ENCODE data around the gene ATP6V0A1. TPM values are rescaled to one million over a fixed set of nuclear protein-coding genes. Genes with fewer than 3 reads are reported as not detected.
"Not testable (repeated sequence)": the region's sequence is repeated elsewhere in the genome, so short reads cannot be mapped to it uniquely, and the experiment has no call there.

ATP6V0A1 gene
- total RNA-seq, 1 experiment from 2014 or later: 55.2 TPM

DNA sequence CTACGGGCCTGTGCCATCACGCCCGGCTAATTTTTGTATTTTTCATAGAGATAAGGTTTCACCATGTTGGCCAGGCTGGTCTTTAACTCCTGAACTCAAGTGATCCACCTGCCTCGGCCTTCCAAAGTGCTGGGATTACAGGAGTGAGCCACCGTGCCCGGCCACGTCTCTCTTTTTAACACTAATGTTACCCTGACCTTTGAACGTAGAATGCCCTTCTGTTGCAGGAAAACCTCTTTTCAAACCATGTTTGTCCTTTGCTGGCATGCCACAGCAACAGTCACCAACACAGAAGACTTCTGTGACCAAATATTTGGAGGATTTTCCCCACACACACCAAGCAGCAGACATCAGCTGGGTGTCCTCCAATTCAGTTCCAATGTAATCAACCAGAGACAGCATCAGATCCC, 86.2 kb downstream of the ATP6V0A1 start:
- ATAC-seq: no peak
- Mint-ChIP-seq H3K27ac (no peak overlapping the region), H3K9me3 (no peaks in the 10 kb centered on the region), H3K4me1 (peaks cover 12% of the 10 kb centered on the region), H3K36me3 (peaks cover 8% of the 10 kb centered on the region; the same call in 1 of the 2 replicates), H3K27me3 (ENCODE audit: low read depth) (peaks cover 2% of the 10 kb centered on the region; the same call in 1 of the 2 replicates), H3K4me3 (no peak overlapping the region)
- ChIA-PET CTCF (no interaction called here), POLR2A (no interaction called here)
- DNase-seq (ENCODE audit: low spot score): no peak
- TF ChIP-seq ZBTB43 (CRISPR knock-in tag; IDR thresholded peaks at IDR 0.05): no peak
- TF ChIP-seq, protein P1, sequence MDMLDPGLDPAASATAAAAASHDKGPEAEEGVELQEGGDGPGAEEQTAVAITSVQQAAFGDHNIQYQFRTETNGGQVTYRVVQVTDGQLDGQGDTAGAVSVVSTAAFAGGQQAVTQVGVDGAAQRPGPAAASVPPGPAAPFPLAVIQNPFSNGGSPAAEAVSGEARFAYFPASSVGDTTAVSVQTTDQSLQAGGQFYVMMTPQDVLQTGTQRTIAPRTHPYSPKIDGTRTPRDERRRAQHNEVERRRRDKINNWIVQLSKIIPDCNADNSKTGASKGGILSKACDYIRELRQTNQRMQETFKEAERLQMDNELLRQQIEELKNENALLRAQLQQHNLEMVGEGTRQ (CRISPR knock-in tag; IDR thresholded peaks at IDR 0.05): no peak
- TF ChIP-seq ERG (CRISPR knock-in tag; IDR thresholded peaks at IDR 0.05): no peak
- no peak for TF ChIP-seq JUN (CRISPR knock-in tag; IDR thresholded peaks at IDR 0.05)
- TF ChIP-seq HMGA2 (CRISPR knock-in tag; IDR thresholded peaks at IDR 0.05): no peak
- TF ChIP-seq GABPB1 (CRISPR knock-in tag; IDR thresholded peaks at IDR 0.05): 0 out of 2 replicates have a peak, but pooled peaks have one; percentile 20
- TF ChIP-seq ARID4B (CRISPR knock-in tag; IDR thresholded peaks at IDR 0.05; ENCODE audit: borderline replicate concordance): no peak

GRCh38 chr17:42545755-42546505, 87.3 kb downstream of the ATP6V0A1 start:
- ATAC-seq, H3K36me3 Mint-ChIP-seq: not testable (repeated sequence)
- CTCF ChIA-PET: interaction anchor here (1.3 to 1.4 kb wide), 2 partner anchors 9 kb away, joined by 3 to 4 read pairs; no protein-coding TSS in a partner anchor

DNA sequence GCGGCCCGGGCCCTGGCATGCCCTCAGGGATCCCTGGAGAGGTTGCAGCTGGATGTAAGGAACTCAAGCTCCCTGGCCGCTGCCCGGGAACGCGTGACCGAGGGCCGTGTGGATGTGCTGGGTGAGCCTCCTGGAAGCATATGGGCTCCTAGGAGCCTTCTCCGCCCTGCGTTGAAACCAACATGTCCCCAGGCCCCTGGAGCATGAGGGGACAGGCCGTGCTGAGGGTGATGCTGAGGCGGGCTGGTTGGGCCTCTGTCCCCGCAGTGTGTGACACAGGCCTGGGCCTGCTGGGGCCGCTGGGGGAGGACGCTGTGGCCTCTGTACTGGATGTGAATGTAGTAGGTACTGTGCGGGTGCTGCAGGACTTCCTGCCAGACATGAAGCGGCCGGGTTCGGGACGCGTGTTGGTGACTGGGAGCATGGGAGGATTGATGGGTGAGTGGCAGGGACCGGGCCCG, 88.4 kb downstream of the ATP6V0A1 start:
- CTCF ChIA-PET: interaction anchor here (1.3 to 3.0 kb wide), 9 partner anchors 11 to 277 kb away, joined by 3 to 65 read pairs (median 18); partner anchors contain the start of genes BECN1, NAGLU and PSMC3IP
- H3K9me3 Mint-ChIP-seq: no peaks in the 10 kb centered on the region
- H3K4me3 Mint-ChIP-seq: 0 out of 2 replicates have a peak overlapping the region, but pooled peaks have one; percentile 16
- peaks cover 15% of the 10 kb centered on the region for H3K4me1 Mint-ChIP-seq
- no peak for ATAC-seq
- no peaks in the 10 kb centered on the region; the same call in 1 of the 2 replicates for H3K36me3 Mint-ChIP-seq
- no peak for DNase-seq (ENCODE audit: low spot score)
- POLR2A ChIA-PET: no interaction called here
- peaks cover 2% of the 10 kb centered on the region; the same call in 1 of the 2 replicates for H3K27me3 Mint-ChIP-seq (ENCODE audit: low read depth)
- H3K27ac Mint-ChIP-seq: no peak overlapping the region
- no peak for TF ChIP-seq ATF1 (CRISPR knock-in tag; IDR thresholded peaks at IDR 0.05)
- TF ChIP-seq NFE2L1 (CRISPR knock-in tag; IDR thresholded peaks at IDR 0.05): no peak
- no peak for TF ChIP-seq ZNF532 (CRISPR knock-in tag; IDR thresholded peaks at IDR 0.05; ENCODE audit: borderline replicate concordance)
- TF ChIP-seq, protein P2, sequence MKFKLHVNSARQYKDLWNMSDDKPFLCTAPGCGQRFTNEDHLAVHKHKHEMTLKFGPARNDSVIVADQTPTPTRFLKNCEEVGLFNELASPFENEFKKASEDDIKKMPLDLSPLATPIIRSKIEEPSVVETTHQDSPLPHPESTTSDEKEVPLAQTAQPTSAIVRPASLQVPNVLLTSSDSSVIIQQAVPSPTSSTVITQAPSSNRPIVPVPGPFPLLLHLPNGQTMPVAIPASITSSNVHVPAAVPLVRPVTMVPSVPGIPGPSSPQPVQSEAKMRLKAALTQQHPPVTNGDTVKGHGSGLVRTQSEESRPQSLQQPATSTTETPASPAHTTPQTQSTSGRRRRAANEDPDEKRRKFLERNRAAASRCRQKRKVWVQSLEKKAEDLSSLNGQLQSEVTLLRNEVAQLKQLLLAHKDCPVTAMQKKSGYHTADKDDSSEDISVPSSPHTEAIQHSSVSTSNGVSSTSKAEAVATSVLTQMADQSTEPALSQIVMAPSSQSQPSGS (CRISPR knock-in tag; IDR thresholded peaks at IDR 0.05; ENCODE audit: borderline replicate concordance, low read depth): no peak
- no peak for TF ChIP-seq ZNF671 (CRISPR knock-in tag; IDR thresholded peaks at IDR 0.05)

More at GRCh38 chr17:42545755-42546505, 87.3 kb downstream of the ATP6V0A1 start:
- H3K27ac Mint-ChIP-seq; POLR2A ChIA-PET; DNase-seq (ENCODE audit: low spot score); H3K27me3 Mint-ChIP-seq (ENCODE audit: low read depth); H3K4me3 Mint-ChIP-seq; H3K9me3 Mint-ChIP-seq: not testable (repeated sequence)
- H3K4me1 Mint-ChIP-seq: peaks cover 14% of the 10 kb centered on the region
